Astrocyte (in vitro differentiated cells and primary cell): ENCODE measurements around the gene UBL7. TPM values are rescaled to one million over a fixed set of nuclear protein-coding genes. Genes with fewer than 3 reads are reported as not detected.
"Not testable (repeated sequence)": the region's sequence is repeated elsewhere in the genome, so short reads cannot be mapped to it uniquely, and the experiment has no call there.

Experiments
- DNase-seq: peaks from one replicate; pipeline ENCODE4 v3.0.0-alpha.2; 2010; ENCODE audit warnings: low read depth
- FAIRE-seq: peaks from 2 replicates; lab custom pipeline; 2011; peaks lifted over from hg19 to GRCh38; lab: Jason Lieb, UNC
- H2AFZ ChIP-seq: 2 replicates; pipeline ENCODE4 v1.6.0; 2012; ENCODE audit warnings: low read depth, low read length, inconsistent platforms
- H3K27ac ChIP-seq: 2 replicates; pipeline ENCODE4 v1.5.1; 2011; ENCODE audit warnings: low read depth, low read length, inconsistent platforms
- H3K27me3 ChIP-seq: 2 replicates; pipeline ENCODE4 v1.6.0; 2011; ENCODE audit warnings: low read length, inconsistent platforms; ENCODE audit not compliant: insufficient read depth
- H3K36me3 ChIP-seq: 2 replicates; pipeline ENCODE4 v1.5.1; 2011; ENCODE audit warnings: low read length, inconsistent platforms; ENCODE audit not compliant: insufficient read depth
- H3K4me1 ChIP-seq: 2 replicates; pipeline ENCODE4 v1.5.1; 2011; ENCODE audit warnings: low read length, inconsistent platforms; ENCODE audit not compliant: insufficient read depth
- H3K4me2 ChIP-seq: 2 replicates; pipeline ENCODE4 v1.6.0; 2012; ENCODE audit warnings: low read length, inconsistent platforms
- H3K4me3 ChIP-seq: 2 replicates; pipeline ENCODE4 v1.5.1; 2011; ENCODE audit warnings: low read depth, mild to moderate bottlenecking, low read length, inconsistent platforms; ENCODE audit not compliant: insufficient read depth
- H3K79me2 ChIP-seq: 2 replicates; pipeline ENCODE4 v1.6.0; 2012; ENCODE audit warnings: mild to moderate bottlenecking, low read length, inconsistent platforms; ENCODE audit not compliant: insufficient read depth
- H3K9ac ChIP-seq: 2 replicates; pipeline ENCODE4 v1.6.0; 2012; ENCODE audit warnings: mild to moderate bottlenecking, low read length, inconsistent platforms
- H3K9me3 ChIP-seq: 2 replicates; pipeline ENCODE4 v1.5.1; 2012; ENCODE audit warnings: low read depth, mild to moderate bottlenecking, low read length, inconsistent platforms; ENCODE audit not compliant: insufficient read depth
- H4K20me1 ChIP-seq: 2 replicates; pipeline ENCODE4 v1.6.0; 2012; ENCODE audit warnings: low read length, inconsistent platforms; ENCODE audit not compliant: insufficient read depth
- H3K27ac Mint-ChIP-seq: one replicate; pipeline ENCODE4 v1.8.0; 2021; ENCODE audit warnings: mild to moderate bottlenecking, mixed read lengths; ENCODE audit not compliant: unreplicated experiment
- H3K27me3 Mint-ChIP-seq: one replicate; pipeline ENCODE4 v1.8.0; 2021; ENCODE audit warnings: low read depth, mixed read lengths; ENCODE audit not compliant: unreplicated experiment
- H3K36me3 Mint-ChIP-seq: one replicate; pipeline ENCODE4 v1.8.0; 2021; ENCODE audit warnings: low read depth, mixed read lengths; ENCODE audit not compliant: unreplicated experiment
- H3K4me1 Mint-ChIP-seq: one replicate; pipeline ENCODE4 v1.8.0; 2021; ENCODE audit warnings: low read depth, mixed read lengths; ENCODE audit not compliant: unreplicated experiment
- H3K4me3 Mint-ChIP-seq: one replicate; pipeline ENCODE4 v1.8.0; 2021; ENCODE audit warnings: mild to moderate bottlenecking, moderate library complexity, mixed read lengths; ENCODE audit not compliant: unreplicated experiment
- H3K9me3 Mint-ChIP-seq: one replicate; pipeline ENCODE4 v1.8.0; 2021; ENCODE audit warnings: mild to moderate bottlenecking, mixed read lengths; ENCODE audit not compliant: unreplicated experiment
- CTCF ChIP-seq: IDR thresholded peaks from 2 replicates; pipeline ENCODE4 v1.5.1; 2011; ENCODE audit warnings: low read depth, mild to moderate bottlenecking, inconsistent platforms, low read length, moderate library complexity; ENCODE audit not compliant: insufficient read depth
- EZH2 ChIP-seq: IDR thresholded peaks from 2 replicates; pipeline ENCODE4 v1.6.1; 2012; ENCODE audit warnings: mild to moderate bottlenecking, low read length, inconsistent platforms; ENCODE audit not compliant: insufficient read depth
- total RNA-seq: library from RNA; stranded (reverse); gene quantifications from 2 replicates; pipeline ENCODE4 v1.2.1, GENCODE V29; 2021

Gene UBL7
- total RNA-seq, 1 donor from 2014 or later = 40.9 TPM

- H3K9ac ChIP-seq = no peak overlapping the region
- no peaks in the 10 kb centered on the region for H3K27me3 Mint-ChIP-seq
Observed at GRCh38 chr15:74463634-74464033, 2.7 kb upstream of the UBL7 start.

GRCh38 chr15:74461847-74462511, 1.0 kb upstream of the UBL7 start:
- Histone ChIP-seq H3K36me3 (no peaks in the 10 kb centered on the region), H3K4me1 (peaks cover 4% of the 10 kb centered on the region), H3K79me2 (peaks cover 9% of the 10 kb centered on the region), H3K27ac (peak overlapping the region; percentile 81), H2AFZ (peak overlapping the region; percentile 45), H4K20me1 (no peaks in the 10 kb centered on the region), H3K4me3 (peak overlapping the region; percentile 92), H3K27me3 (no peaks in the 10 kb centered on the region), H3K9ac (peak overlapping the region; percentile 94), H3K9me3 (no peaks in the 10 kb centered on the region), H3K4me2 (peak overlapping the region; percentile 94)
- H3K27ac Mint-ChIP-seq = no peak overlapping the region
- DNase-seq (no peak), FAIRE-seq (no peak)
- peaks cover 9% of the 10 kb centered on the region for H3K4me1 Mint-ChIP-seq
- peak overlapping the region; percentile 97 for H3K4me3 Mint-ChIP-seq
- TF ChIP-seq CTCF = no peak
- no peak for TF ChIP-seq EZH2
- no peaks in the 10 kb centered on the region for H3K9me3 Mint-ChIP-seq
- H3K36me3 Mint-ChIP-seq = no peaks in the 10 kb centered on the region
- H3K27me3 Mint-ChIP-seq = no peaks in the 10 kb centered on the region

More at GRCh38 chr15:74463634-74464033, 2.7 kb upstream of the UBL7 start:
- no peaks in the 10 kb centered on the region for H3K9me3 ChIP-seq
- H3K4me1 ChIP-seq = peaks cover 4% of the 10 kb centered on the region
- no peaks in the 10 kb centered on the region for H3K36me3 ChIP-seq
- no peak overlapping the region for H3K27ac Mint-ChIP-seq
- H3K4me3 Mint-ChIP-seq = no peak overlapping the region
- H3K27me3 ChIP-seq = no peaks in the 10 kb centered on the region
- H3K9me3 Mint-ChIP-seq = no peaks in the 10 kb centered on the region
- no peaks in the 10 kb centered on the region for H4K20me1 ChIP-seq
- no peak overlapping the region for H3K4me3 ChIP-seq
- peaks cover 9% of the 10 kb centered on the region for H3K4me1 Mint-ChIP-seq
- TF ChIP-seq CTCF (no peak), EZH2 (no peak)
- H3K79me2 ChIP-seq = peaks cover 9% of the 10 kb centered on the region
- no peak for FAIRE-seq
- H3K4me2 ChIP-seq = no peak overlapping the region
- H2AFZ ChIP-seq = no peak overlapping the region
- no peak overlapping the region for H3K27ac ChIP-seq
- H3K36me3 Mint-ChIP-seq = no peaks in the 10 kb centered on the region
- DNase-seq = no peak

- FAIRE-seq = no peak
- peak overlapping the region; percentile 92 for H3K4me3 ChIP-seq
- peaks cover 9% of the 10 kb centered on the region for H3K79me2 ChIP-seq
- Mint-ChIP-seq H3K4me3 (peak overlapping the region; percentile 97), H3K9me3 (no peaks in the 10 kb centered on the region), H3K27me3 (no peaks in the 10 kb centered on the region), H3K4me1 (peaks cover 9% of the 10 kb centered on the region), H3K36me3 (peaks cover 6% of the 10 kb centered on the region), H3K27ac (peak overlapping the region; percentile 91)
- peak overlapping the region; percentile 94 for H3K9ac ChIP-seq
- peak overlapping the region; percentile 82 for H3K27ac ChIP-seq
- DNase-seq = no peak
- no peaks in the 10 kb centered on the region for H3K36me3 ChIP-seq
- H2AFZ ChIP-seq = peak overlapping the region; percentile 93
- H4K20me1 ChIP-seq = no peaks in the 10 kb centered on the region
- TF ChIP-seq EZH2 = no peak
- no peak for TF ChIP-seq CTCF
- peaks cover 4% of the 10 kb centered on the region for H3K4me1 ChIP-seq
- H3K9me3 ChIP-seq = no peaks in the 10 kb centered on the region
- H3K4me2 ChIP-seq = peak overlapping the region; percentile 94
- H3K27me3 ChIP-seq = no peaks in the 10 kb centered on the region
Observed at GRCh38 chr15:74460298-74460697, 662 bp downstream of the UBL7 start.

GRCh38 chr15:74459798-74460197, 1.2 kb downstream of the UBL7 start:
- not testable (repeated sequence) for H3K27me3 Mint-ChIP-seq, H2AFZ ChIP-seq, DNase-seq, FAIRE-seq, H3K36me3 Mint-ChIP-seq, H3K27ac ChIP-seq, H3K4me3 Mint-ChIP-seq, H3K9me3 ChIP-seq, H3K79me2 ChIP-seq, H3K4me1 ChIP-seq, H3K4me3 ChIP-seq, H3K9ac ChIP-seq, H4K20me1 ChIP-seq, H3K9me3 Mint-ChIP-seq, H3K27ac Mint-ChIP-seq, H3K36me3 ChIP-seq, H3K27me3 ChIP-seq
- peak overlapping the region; percentile 94 for H3K4me2 ChIP-seq
- H3K4me1 Mint-ChIP-seq = peaks cover 14% of the 10 kb centered on the region
